Stimulated activated CD4-positive, alpha-beta T cell treated with anti-CD3 and anti-CD28 coated beads, Interleukin-15, amount 100 ng/mL, for 1 hour (primary cell): ENCODE data around the gene SLC22A5.

Source experiments
- DNase-seq, 2 donors: peaks; one replicate each; pipeline ENCODE4 v3.0.0-alpha.2; 2020; ENCODE audit warnings: low read depth in 1 of 2, low spot score in 1 of 2

SLC22A5 gene

GRCh38 chr5:132369474-132370180 is at the start of gene SLC22A5:
TSS of gene SLC22A5 (plus strand) at chr5:132369710. CDS start at chr5:132369973, 263 bp downstream.
- DNase-seq: peak; percentile 52 to 70

- no peak for DNase-seq
Observed at GRCh38 chr5:132319975-132320374, 49.5 kb upstream of the SLC22A5 start.

DNA sequence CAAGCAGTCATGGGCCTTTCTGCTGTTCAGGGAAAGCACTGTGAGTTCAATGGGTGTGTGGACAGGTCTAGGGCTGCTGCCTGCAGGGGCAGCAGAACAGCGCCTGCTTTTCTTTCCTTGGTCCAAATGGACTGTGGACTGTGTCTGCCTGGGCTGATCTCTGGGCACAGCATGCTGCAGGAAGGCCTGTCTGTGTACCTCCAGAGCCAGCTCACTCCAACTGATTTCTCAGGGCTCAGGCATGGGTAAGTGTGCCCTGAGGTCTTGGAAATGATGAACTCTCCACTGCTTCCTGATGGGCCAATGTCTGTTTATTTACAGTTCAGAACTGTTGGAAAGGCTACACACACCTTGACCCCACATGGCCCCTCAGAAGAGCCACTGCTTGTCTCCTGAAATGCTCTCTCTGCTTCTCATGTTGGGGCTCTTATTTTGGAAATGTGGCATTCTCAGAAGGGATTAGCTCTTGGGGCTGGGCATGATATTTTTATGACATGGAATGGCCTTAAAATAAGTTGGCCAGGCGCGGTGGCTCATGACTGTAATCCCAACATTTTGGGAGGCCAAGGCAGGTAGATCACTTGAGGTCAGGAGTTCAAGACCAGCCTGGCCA is 48.3 kb upstream of the SLC22A5 start:
- no peak for DNase-seq

GRCh38 chr5:132322266-132322665 is 47.2 kb upstream of the SLC22A5 start:
- no peak for DNase-seq

- no peak for DNase-seq
Observed at GRCh38 chr5:132323202-132323601, 46.3 kb upstream of the SLC22A5 start.

GRCh38 chr5:132325691-132326090 is 43.8 kb upstream of the SLC22A5 start:
- DNase-seq: no peak

- no peak for DNase-seq
Observed at GRCh38 chr5:132327252-132327955, 42.1 kb upstream of the SLC22A5 start.

DNA sequence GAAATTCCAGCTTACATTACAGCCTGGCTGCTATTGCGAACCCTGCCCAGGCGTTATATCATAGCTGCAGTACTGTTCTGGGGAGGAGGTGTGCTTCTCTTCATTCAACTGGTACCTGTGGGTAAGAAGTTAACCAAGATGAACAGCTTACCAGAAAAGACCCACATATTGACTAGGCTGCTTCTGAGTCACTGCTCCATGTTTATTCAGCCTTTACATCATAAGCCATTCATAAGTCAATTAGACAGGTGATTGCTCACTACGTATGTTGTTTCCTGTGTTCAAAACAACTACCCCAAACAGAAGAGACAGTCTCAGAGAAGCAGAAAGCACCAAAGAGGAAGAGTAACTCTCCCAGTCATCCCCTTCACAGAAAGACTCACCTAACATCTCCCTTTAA is 34.7 kb upstream of the SLC22A5 start:
- DNase-seq: no peak

GRCh38 chr5:132335402-132335801 is 34.1 kb upstream of the SLC22A5 start:
- no peak for DNase-seq

- no peak for DNase-seq
Observed at GRCh38 chr5:132339502-132339901, 30.0 kb upstream of the SLC22A5 start.

- DNase-seq: no peak
Observed at GRCh38 chr5:132342291-132343180, 27.0 kb upstream of the SLC22A5 start.

DNA sequence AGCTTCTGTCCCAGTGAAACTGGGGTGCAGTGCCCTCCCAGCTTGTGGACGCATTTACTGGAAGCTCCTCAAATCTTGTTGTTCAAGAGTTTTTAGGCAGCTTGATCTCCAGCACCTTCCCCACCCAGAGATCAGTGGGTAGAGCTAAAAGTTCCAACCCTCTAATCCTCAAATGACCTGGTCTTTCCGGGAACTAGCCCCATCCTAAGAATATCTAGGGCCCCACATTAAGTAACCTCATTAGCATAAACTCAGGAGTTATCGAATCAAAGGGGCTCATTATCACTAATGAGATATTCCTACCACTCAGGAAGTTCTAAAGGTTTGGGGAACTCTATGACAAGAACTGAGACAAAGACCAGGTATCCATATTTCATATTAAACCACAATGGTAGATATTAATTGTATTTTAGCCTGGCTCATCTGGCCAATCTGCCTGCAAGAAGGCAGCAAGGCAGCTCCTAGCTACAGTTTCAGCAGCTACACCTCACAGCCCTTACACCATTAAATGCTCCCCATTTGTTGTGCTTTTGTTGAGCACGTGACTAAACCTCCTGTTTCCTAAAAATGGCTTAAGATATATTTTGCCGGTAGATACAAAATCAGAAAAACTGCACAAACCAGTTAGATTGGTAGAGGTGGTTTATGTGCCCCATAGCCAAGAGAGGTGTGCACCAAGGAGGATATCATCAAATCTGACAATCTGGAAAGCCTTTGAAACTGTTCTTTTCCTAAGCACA is 24.6 kb upstream of the SLC22A5 start:
- no peak for DNase-seq

GRCh38 chr5:132353486-132353995 is 16.0 kb upstream of the SLC22A5 start:
- DNase-seq: no peak

DNA sequence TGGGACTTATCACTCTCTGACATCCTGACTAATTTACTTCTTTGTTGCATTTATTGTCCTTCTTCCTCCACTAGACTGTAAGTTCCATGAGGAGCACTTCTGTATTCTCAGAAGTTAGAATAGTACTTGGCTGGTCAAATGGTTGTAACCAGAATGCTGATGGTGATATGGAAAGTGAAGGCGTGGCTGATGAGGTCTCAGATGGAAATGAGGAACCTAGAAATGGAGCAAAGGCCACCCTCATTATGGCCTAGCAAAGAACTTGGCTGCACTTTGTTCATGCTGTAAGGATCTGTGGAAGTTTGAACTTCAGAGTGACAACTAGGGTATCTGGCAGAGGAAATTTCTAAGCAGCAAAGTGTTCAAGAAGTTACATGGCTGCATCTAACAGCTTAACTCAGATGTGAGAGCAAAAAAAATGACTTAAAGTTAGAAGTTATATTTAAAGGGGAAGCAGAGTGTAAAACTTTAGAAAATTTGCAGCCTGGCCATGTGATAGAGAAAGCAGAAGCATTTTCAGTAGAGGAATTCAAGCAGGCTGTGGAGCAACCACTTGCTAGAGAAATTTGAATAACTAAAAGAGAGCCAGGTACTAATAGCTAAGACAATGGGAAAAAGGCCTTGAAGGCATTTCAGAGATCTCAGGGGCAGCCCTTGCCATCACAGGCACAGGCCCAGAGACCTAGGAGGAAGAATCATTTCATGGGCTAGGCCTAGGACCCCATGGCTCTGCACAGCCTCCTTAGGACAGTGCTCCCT is 14.9 kb upstream of the SLC22A5 start:
- DNase-seq: no peak

GRCh38 chr5:132355140-132355765 is 14.3 kb upstream of the SLC22A5 start:
- no peak for DNase-seq

GRCh38 chr5:132358775-132359174 is 10.7 kb upstream of the SLC22A5 start:
- no peak for DNase-seq

DNA sequence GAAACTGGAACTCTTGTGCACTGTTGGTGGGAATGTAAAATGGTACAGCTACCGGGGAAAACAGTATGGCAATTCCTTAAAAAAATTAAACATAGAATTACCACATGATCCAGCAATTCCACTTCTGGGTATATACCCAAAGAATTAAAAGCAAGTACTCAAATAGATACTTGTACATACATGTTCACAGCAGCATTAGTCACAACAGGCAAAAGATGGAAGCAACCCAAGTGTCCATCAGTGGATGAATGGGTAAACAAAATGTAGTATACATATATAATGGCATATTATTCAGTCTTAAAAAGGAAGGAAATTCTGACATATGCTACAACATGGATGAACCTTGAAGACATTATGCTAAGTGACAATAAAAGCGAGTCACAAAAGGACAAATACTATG is 7.4 kb upstream of the SLC22A5 start:
- DNase-seq: no peak

DNA sequence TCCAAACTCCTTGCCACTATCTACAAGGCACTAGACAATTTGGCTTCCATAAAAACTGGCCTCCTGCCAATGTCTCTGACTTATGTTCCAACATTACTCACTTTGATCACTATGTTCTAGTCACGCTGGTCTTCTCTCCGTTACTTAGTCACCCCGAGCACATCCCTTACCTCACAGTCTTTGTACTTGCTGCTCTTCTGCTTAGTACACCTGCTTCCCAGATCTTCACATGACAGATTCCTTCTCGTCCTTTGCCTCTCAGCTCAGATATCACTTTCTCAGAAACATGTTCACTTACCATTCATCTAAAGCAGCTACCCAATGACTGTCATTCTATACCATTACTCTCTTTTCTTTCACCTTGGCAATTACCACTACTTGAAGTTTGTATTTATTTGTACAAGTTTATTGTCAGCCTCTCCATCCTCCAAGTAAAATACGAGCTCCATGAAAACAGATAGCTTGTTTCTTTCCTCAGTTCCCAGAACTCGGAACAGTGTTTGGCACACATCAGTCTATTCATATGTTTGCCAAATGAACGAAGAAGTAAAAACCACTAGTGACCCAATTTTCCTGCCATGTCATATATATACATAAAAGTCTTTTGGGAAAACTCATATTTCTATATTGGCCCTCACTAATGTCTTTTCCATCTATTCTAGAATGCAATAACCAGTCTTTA is 5.9 kb upstream of the SLC22A5 start:
- DNase-seq: no peak

- no peak for DNase-seq
Observed at GRCh38 chr5:132364319-132364718, 5.2 kb upstream of the SLC22A5 start.
